Activated naive CD4-positive, alpha-beta T cell treated with anti-CD3 and anti-CD28 coated beads, Interleukin-2, amount 10 ng/mL, durations not matched to agents 7 days and 5 days (primary cell): Measurements from ENCODE around the gene NUAK1.
"Not testable (repeated sequence)": the region's sequence is repeated elsewhere in the genome, so short reads cannot be mapped to it uniquely, and the experiment has no call there.

Source experiments
- CTCF ChIA-PET: fragments of 350-600 bp; sonication (Branson Sonifier 250); formaldehyde crosslinking; loops from one replicate; lab custom pipeline; 2021; ENCODE audit warnings: antibody characterized with exemption; lab: Charles Lee
- DNase-seq: peaks from one replicate; pipeline ENCODE4 v3.0.0-alpha.2; 2020
- H3K27ac Mint-ChIP-seq: one replicate; pipeline ENCODE4 v1.8.0; 2021; ENCODE audit warnings: mild to moderate bottlenecking, moderate library complexity, mixed read lengths
- H3K27me3 Mint-ChIP-seq: one replicate; pipeline ENCODE4 v1.8.0; 2021; ENCODE audit warnings: mild to moderate bottlenecking, mixed read lengths
- H3K36me3 Mint-ChIP-seq: one replicate; pipeline ENCODE4 v1.8.0; 2021; ENCODE audit warnings: mixed read lengths
- H3K4me1 Mint-ChIP-seq: one replicate; pipeline ENCODE4 v1.8.0; 2021; ENCODE audit warnings: mixed read lengths
- H3K4me3 Mint-ChIP-seq: one replicate; pipeline ENCODE4 v1.8.0; 2021; ENCODE audit warnings: mild to moderate bottlenecking, moderate library complexity, mixed read lengths
- H3K9me3 Mint-ChIP-seq: one replicate; pipeline ENCODE4 v1.8.0; 2021; ENCODE audit warnings: mixed read lengths

The NUAK1 gene

GRCh38 chr12:106161491-106161890, 22.7 kb upstream of the NUAK1 start:
- no peak overlapping the region for H3K27ac Mint-ChIP-seq
- H3K9me3 Mint-ChIP-seq, result no peaks in the 10 kb centered on the region
- H3K4me3 Mint-ChIP-seq, result no peak overlapping the region
- peaks cover 14% of the 10 kb centered on the region for H3K27me3 Mint-ChIP-seq
- CTCF ChIA-PET, result interaction anchor here (1.1 kb wide), 1 partner anchor 10 kb away, joined by 3 read pairs; no protein-coding TSS in a partner anchor
- H3K4me1 Mint-ChIP-seq, result no peaks in the 10 kb centered on the region
- DNase-seq, result no peak
- H3K36me3 Mint-ChIP-seq, result no peaks in the 10 kb centered on the region

GRCh38 chr12:106160915-106161314, 22.2 kb upstream of the NUAK1 start:
- CTCF ChIA-PET, result interaction anchor here (1.1 kb wide), 1 partner anchor 10 kb away, joined by 3 read pairs; no protein-coding TSS in a partner anchor

DNA sequence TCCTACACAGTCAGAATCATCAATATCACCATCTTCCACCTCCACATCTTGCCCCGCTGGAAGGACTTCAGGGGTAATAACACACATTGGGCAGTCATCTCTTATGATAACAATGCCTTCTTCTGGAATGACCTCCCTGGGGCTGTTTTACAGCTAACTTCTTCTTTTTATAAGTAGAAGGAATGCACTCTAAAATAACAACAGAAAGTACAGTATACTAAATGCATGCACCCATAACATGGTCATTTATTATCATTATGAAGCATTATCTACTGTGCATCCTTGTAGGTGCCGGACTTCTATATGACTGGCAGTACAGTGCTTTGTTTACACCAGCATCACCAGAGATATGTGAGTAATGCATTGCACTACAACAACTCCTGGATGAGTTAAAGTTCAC, 19.0 kb upstream of the NUAK1 start:
- CTCF ChIA-PET, result no interaction called here
- no peak overlapping the region for H3K4me3 Mint-ChIP-seq
- H3K4me1 Mint-ChIP-seq, result no peaks in the 10 kb centered on the region
- no peaks in the 10 kb centered on the region for H3K9me3 Mint-ChIP-seq
- no peaks in the 10 kb centered on the region for H3K36me3 Mint-ChIP-seq
- H3K27me3 Mint-ChIP-seq, result peaks cover 7% of the 10 kb centered on the region
- H3K27ac Mint-ChIP-seq, result no peak overlapping the region
- DNase-seq, result no peak

More at GRCh38 chr12:106160915-106161314, 22.2 kb upstream of the NUAK1 start:
- DNase-seq, result no peak
- no peaks in the 10 kb centered on the region for H3K9me3 Mint-ChIP-seq
- peaks cover 12% of the 10 kb centered on the region for H3K27me3 Mint-ChIP-seq
- no peak overlapping the region for H3K4me3 Mint-ChIP-seq
- no peak overlapping the region for H3K27ac Mint-ChIP-seq
- no peaks in the 10 kb centered on the region for H3K4me1 Mint-ChIP-seq
- no peaks in the 10 kb centered on the region for H3K36me3 Mint-ChIP-seq

GRCh38 chr12:106154751-106155273, 16.1 kb upstream of the NUAK1 start:
- H3K27me3 Mint-ChIP-seq, result peaks cover 5% of the 10 kb centered on the region
- H3K36me3 Mint-ChIP-seq, result no peaks in the 10 kb centered on the region
- H3K4me1 Mint-ChIP-seq, result no peaks in the 10 kb centered on the region
- H3K4me3 Mint-ChIP-seq, result no peak overlapping the region
- CTCF ChIA-PET, result no interaction called here
- no peak for DNase-seq
- H3K9me3 Mint-ChIP-seq, result no peaks in the 10 kb centered on the region
- no peak overlapping the region for H3K27ac Mint-ChIP-seq

DNA sequence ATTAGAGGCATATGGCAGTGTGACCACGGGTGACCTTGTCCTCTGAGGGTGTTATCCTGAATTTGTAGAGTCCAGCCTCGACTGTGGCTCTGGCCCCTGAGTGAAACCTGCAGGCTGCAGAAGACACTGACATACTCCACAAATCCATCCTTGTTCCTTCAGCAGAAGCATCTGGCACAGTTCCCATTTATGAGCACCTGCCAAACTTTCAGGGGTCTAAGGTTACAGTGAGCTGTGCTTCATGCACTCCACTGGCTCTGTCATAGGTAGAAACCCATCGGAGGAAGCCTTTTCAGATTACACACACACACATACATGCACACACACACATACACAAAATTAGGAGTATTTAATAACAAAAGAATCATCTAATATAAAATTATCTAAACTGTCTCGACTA, 13.6 kb upstream of the NUAK1 start:
- H3K36me3 Mint-ChIP-seq, result no peaks in the 10 kb centered on the region
- H3K4me3 Mint-ChIP-seq, result no peak overlapping the region
- H3K27me3 Mint-ChIP-seq, result peaks cover 8% of the 10 kb centered on the region
- H3K4me1 Mint-ChIP-seq, result no peaks in the 10 kb centered on the region
- no peak for DNase-seq
- no peaks in the 10 kb centered on the region for H3K9me3 Mint-ChIP-seq
- CTCF ChIA-PET, result interaction anchor here (0.6 to 1.0 kb wide), 2 partner anchors 29 to 469 kb away, joined by 3 read pairs; no protein-coding TSS in a partner anchor
- H3K27ac Mint-ChIP-seq, result no peak overlapping the region

GRCh38 chr12:106150555-106150954, 11.8 kb upstream of the NUAK1 start:
- H3K36me3 Mint-ChIP-seq, result no peaks in the 10 kb centered on the region
- CTCF ChIA-PET, result interaction anchor here (3.9 kb wide), 1 partner anchor 13 kb away, joined by 25 read pairs; the partner anchor contains the start of gene NUAK1
- no peaks in the 10 kb centered on the region for H3K9me3 Mint-ChIP-seq
- H3K27me3 Mint-ChIP-seq, result peaks cover 21% of the 10 kb centered on the region
- no peak for DNase-seq
- no peak overlapping the region for H3K27ac Mint-ChIP-seq
- no peak overlapping the region for H3K4me3 Mint-ChIP-seq
- H3K4me1 Mint-ChIP-seq, result no peaks in the 10 kb centered on the region

GRCh38 chr12:106149096-106149784, 10.5 kb upstream of the NUAK1 start:
- no peaks in the 10 kb centered on the region for H3K9me3 Mint-ChIP-seq
- no peak for DNase-seq
- peaks cover 21% of the 10 kb centered on the region for H3K27me3 Mint-ChIP-seq
- CTCF ChIA-PET, result interaction anchor here (0.7 to 3.9 kb wide), 8 partner anchors 12 to 731 kb away, joined by 3 to 25 read pairs (median 3); partner anchors contain the start of gene NUAK1
- no peak overlapping the region for H3K27ac Mint-ChIP-seq
- no peak overlapping the region for H3K4me3 Mint-ChIP-seq
- H3K36me3 Mint-ChIP-seq, result no peaks in the 10 kb centered on the region
- H3K4me1 Mint-ChIP-seq, result no peaks in the 10 kb centered on the region

- Mint-ChIP-seq H3K27ac (no peak overlapping the region), H3K4me1 (no peaks in the 10 kb centered on the region), H3K9me3 (no peaks in the 10 kb centered on the region), H3K36me3 (no peaks in the 10 kb centered on the region), H3K4me3 (no peak overlapping the region), H3K27me3 (peaks cover 25% of the 10 kb centered on the region)
- CTCF ChIA-PET, result interaction anchor here (0.9 to 3.9 kb wide), 4 partner anchors 10 to 728 kb away, joined by 3 to 25 read pairs (median 6); partner anchors contain the start of gene NUAK1
- DNase-seq, result no peak
These were observed 9.2 kb upstream of the NUAK1 start for GRCh38 chr12:106147956-106148355.

DNA sequence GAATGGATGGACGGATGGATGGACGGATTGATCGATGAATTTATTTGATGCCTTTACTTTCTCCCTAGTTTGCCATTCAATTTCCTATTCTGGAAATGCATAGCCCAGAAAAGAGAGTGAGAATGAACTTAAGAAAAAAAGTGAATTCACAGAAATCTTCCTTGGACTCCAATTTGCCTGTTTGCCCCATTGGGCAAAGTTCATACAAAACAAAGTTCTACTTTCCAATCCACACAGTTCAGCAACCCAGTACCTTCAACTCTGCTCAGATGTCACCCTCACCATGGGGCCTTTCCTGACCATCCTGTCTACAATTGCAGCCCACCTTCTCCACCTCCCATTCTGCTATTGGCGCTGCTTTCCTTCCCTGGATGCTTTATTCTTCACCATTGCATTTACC, 8.2 kb upstream of the NUAK1 start:
- Mint-ChIP-seq H3K9me3 (no peaks in the 10 kb centered on the region), H3K27me3 (peaks cover 31% of the 10 kb centered on the region), H3K36me3 (no peaks in the 10 kb centered on the region), H3K27ac (no peak overlapping the region), H3K4me1 (no peaks in the 10 kb centered on the region), H3K4me3 (no peak overlapping the region)
- no peak for DNase-seq
- CTCF ChIA-PET, result no interaction called here

- peaks cover 42% of the 10 kb centered on the region for H3K27me3 Mint-ChIP-seq
These were observed 7.0 kb upstream of the NUAK1 start for GRCh38 chr12:106145539-106146447.

DNA sequence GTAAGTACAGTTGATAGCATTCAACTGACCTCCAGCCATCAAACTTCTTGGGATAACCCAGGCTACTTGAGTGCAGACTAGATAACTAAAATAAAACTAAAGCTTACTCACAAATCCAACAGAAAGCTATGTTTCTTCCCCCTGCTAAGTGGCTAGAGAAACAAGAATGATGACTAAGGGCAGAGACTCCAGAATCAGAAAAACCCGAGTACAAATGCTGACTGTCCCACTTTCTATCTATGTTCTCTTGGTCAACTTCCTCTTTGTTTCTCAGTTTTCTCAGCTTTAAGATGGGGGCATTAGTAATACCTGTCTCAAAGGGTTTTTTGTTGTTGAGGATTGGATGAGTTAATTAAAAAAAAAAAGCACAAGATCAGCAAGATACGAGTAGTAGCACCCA, 6.1 kb upstream of the NUAK1 start:
- Mint-ChIP-seq H3K4me3 (no peak overlapping the region), H3K4me1 (no peaks in the 10 kb centered on the region), H3K27me3 (peaks cover 46% of the 10 kb centered on the region), H3K27ac (no peak overlapping the region), H3K36me3 (no peaks in the 10 kb centered on the region), H3K9me3 (no peaks in the 10 kb centered on the region)
- no peak for DNase-seq
- CTCF ChIA-PET, result interaction anchor here (3.0 kb wide), 1 partner anchor 11 kb away, joined by 11 read pairs; no protein-coding TSS in a partner anchor

More at GRCh38 chr12:106145539-106146447, 7.0 kb upstream of the NUAK1 start:
- DNase-seq, result no peak
- H3K9me3 Mint-ChIP-seq, result no peaks in the 10 kb centered on the region
- H3K27ac Mint-ChIP-seq, result no peak overlapping the region
- H3K4me1 Mint-ChIP-seq, result no peaks in the 10 kb centered on the region
- no peak overlapping the region for H3K4me3 Mint-ChIP-seq
- CTCF ChIA-PET, result no interaction called here
- no peaks in the 10 kb centered on the region for H3K36me3 Mint-ChIP-seq

DNA sequence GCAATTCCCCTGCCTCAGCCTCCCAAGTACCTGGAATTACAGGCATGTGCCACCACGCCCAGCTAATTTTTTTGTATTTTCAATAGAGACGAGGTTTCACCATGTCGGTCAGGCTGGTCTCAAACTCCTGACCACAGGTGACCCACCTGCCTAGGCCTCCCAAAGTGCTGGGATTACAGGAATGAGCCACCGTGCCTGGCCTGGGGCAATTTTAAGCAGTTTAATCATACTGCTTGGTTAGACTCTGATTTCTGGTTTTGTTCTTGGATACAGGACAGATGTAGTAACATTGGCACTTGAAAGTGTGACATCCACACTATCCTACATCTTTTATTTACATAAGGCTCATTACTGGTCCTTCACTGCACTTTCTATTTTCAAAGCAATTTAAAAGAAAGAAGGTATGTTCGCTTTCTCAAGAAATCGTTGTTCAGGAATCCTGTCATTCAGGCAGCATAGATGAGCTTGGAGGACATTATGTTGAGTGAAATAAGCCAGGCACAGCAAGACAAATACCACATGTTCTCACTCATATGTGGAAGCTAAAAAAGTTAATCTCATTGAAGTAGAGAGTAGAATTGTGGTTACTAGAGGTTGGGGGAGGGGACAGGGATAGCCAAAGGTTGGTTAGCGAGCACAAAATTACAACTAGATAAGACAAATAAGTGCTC, 4.0 kb upstream of the NUAK1 start:
- H3K27ac Mint-ChIP-seq, result no peak overlapping the region
- CTCF ChIA-PET, result interaction anchor here (0.6 to 3.0 kb wide), 2 partner anchors 9 to 25 kb away, joined by 3 to 11 read pairs; no protein-coding TSS in a partner anchor
- no peak for DNase-seq
- peaks cover 59% of the 10 kb centered on the region for H3K27me3 Mint-ChIP-seq
- H3K4me1 Mint-ChIP-seq, result peaks cover 2% of the 10 kb centered on the region
- no peaks in the 10 kb centered on the region for H3K36me3 Mint-ChIP-seq
- no peaks in the 10 kb centered on the region for H3K9me3 Mint-ChIP-seq
- H3K4me3 Mint-ChIP-seq, result no peak overlapping the region

DNA sequence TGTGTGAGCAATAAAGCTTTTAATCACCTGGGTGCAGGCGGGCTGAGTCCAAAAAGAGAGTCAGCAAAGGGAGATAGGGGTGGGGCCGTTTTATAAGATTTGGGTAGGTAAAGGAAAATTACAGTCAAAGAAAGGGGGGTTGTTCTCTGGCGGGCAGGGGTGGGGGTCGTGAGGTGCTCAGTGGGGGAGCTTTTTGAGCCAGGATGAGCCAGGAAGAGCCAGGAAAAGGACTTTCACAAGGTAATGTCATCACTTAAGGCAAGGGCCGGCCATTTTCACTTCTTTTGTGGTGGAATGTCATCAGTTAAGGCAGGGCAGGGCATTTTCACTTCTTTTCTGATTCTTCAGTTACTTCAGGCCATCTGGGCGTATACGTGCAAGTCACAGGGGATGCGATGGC, 3.2 kb upstream of the NUAK1 start:
- H3K9me3 Mint-ChIP-seq, H3K4me1 Mint-ChIP-seq, H3K4me3 Mint-ChIP-seq, H3K27ac Mint-ChIP-seq, DNase-seq, H3K36me3 Mint-ChIP-seq: not testable (repeated sequence)
- H3K27me3 Mint-ChIP-seq, result peaks cover 64% of the 10 kb centered on the region
- CTCF ChIA-PET, result interaction anchor here (0.6 kb wide), 1 partner anchor 24 kb away, joined by 3 read pairs; no protein-coding TSS in a partner anchor
